ENCODE results near the gene BDKRB2. TPM values are rescaled to one million over a fixed set of nuclear protein-coding genes. Genes with fewer than 3 reads are reported as not detected.
A peak's percentile ranks its signal among the peaks of the same experiment; 100 is the strongest.

BDKRB2 gene
- total and polyA plus RNA-seq, 2 of the 8 experiments (the other 6 are each of a cell fraction or from before 2014, with no cell fraction given): 0.13 to 0.21 TPM

DNA sequence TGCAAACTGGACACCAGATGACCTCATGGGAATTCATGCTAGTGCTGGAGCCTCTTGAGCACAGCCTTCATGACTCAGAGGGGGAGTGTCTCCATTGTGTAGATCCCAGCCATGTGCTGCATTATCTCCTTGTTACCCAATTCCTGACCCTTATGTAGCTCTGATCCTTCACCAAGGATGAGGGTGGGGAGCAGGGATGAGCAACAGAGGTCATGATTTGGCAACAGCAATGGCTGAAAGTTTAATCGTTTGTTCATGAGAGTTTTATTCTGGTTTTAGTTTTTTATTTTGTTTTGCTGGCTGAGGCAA lies 41.9 kb downstream of the BDKRB2 start:
- DNase-seq (ENCODE audit: low read depth in 1 of 2, low spot score in 2 of 2) (no peak), FAIRE-seq (no peak)
- Histone ChIP-seq H4K8ac (ENCODE audit: extremely low read depth, insufficient read depth, low read length) (no peak overlapping the region), H3K18ac (ENCODE audit: extremely low read depth, low read length) (no peak overlapping the region), H3K4me2 (ENCODE audit: insufficient read depth in 1 of 2, low read depth in 2 of 2, low read length in 2 of 2) (no peak overlapping the region), H2BK15ac (ENCODE audit: low read length) (no peak overlapping the region), H3K4me1 (replicated peaks in 1 of 4; ENCODE audit: control insufficient read depth in 3 of 4, insufficient read depth in 4 of 4, low read length in 3 of 4) (peaks cover 0 to 4% (median 2%) of the 10 kb centered on the region in 4 experiments; a peak in 2 of 7 replicates), H3K23me2 (ENCODE audit: low read depth, low read length) (no peaks in the 10 kb centered on the region), H3K56ac (replicated peaks; ENCODE audit: insufficient read length, low read depth, low read length) (no peak overlapping the region), H2BK20ac (ENCODE audit: low read length) (no peak overlapping the region), H2BK5ac (ENCODE audit: low read depth, low read length) (no peak overlapping the region), H4K91ac (replicated peaks; ENCODE audit: insufficient read length, low read length) (no peak overlapping the region), H3K14ac (ENCODE audit: insufficient read length) (no peak overlapping the region), H3K9ac (replicated peaks in 1 of 4; ENCODE audit: extremely low read depth in 1 of 4, low read depth in 3 of 4, low read length in 3 of 4) (no peak overlapping the region), H3K4ac (replicated peaks; ENCODE audit: insufficient read length, low read depth, low read length) (no peak overlapping the region), H3K23ac (ENCODE audit: insufficient read length) (no peak overlapping the region), H3K27ac (ENCODE audit: low read depth, low read length) (no peak overlapping the region), H3K79me1 (ENCODE audit: low read depth, low read length) (no peaks in the 10 kb centered on the region), H2BK12ac (ENCODE audit: low read depth, low read length) (no peak overlapping the region), H3K27me3 (replicated peaks in 1 of 4; ENCODE audit: control insufficient read depth in 3 of 4, extremely low read depth in 1 of 4, insufficient read depth in 3 of 4, low read length in 3 of 4) (no peaks in the 10 kb centered on the region), H2AFZ (ENCODE audit: low read length) (no peak overlapping the region), H3K79me2 (ENCODE audit: control insufficient read depth in 1 of 2, insufficient read depth in 2 of 2, low read length in 2 of 2) (no peaks in the 10 kb centered on the region), H4K5ac (ENCODE audit: insufficient read length, low read depth, low read length) (no peak overlapping the region), H2AK5ac (ENCODE audit: low read depth, low read length) (peak overlapping the region; percentile 54; the same call in 1 of the 2 replicates), H3K36me3 (ENCODE audit: control insufficient read depth in 2 of 4, insufficient read depth in 4 of 4, low read length in 3 of 4) (no peaks in the 10 kb centered on the region), H3K9me3 (ENCODE audit: insufficient read depth in 2 of 2, low read depth in 1 of 2, low read length in 1 of 2) (peaks cover 3 to 10% of the 10 kb centered on the region in 2 experiments; a peak in 2 of 4 replicates), H4K20me1 (replicated peaks in 1 of 2; ENCODE audit: control insufficient read depth in 1 of 2, insufficient read depth in 2 of 2, low read length in 2 of 2) (no peaks in the 10 kb centered on the region), H3K4me3 (ENCODE audit: extremely low read depth in 1 of 4, insufficient read depth in 2 of 4, low read depth in 3 of 4, low read length in 4 of 4) (no peak overlapping the region), H2BK120ac (replicated peaks; ENCODE audit: low read depth, low read length) (no peak overlapping the region)
- 77% methylated on average over 1 of the region's 1 CpG; no CpG with 5 or more reads in 1 of the 2 experiments for WGBS, 2 experiments (ENCODE audit: extremely low coverage in 1 of 2, insufficient coverage in 1 of 2, insufficient read length in 1 of 2, insufficient replicate concordance in 2 of 2, low coverage in 1 of 2, low lambda C conversion rate in 2 of 2, missing lambda C conversion rate in 1 of 2)
- ChIA-PET POLR2A (ENCODE audit: partially characterized antibody) (interaction anchor here (0.5 kb wide), 1 partner anchor 881 kb away, joined by 3 read pairs; no protein-coding TSS in a partner anchor), CTCF (ENCODE audit: partially characterized antibody) (interaction anchor here (0.7 to 2.5 kb wide), 4 partner anchors 29 to 191 kb away, joined by 3 to 10 read pairs (median 4); no protein-coding TSS in a partner anchor)
- no peak for TF ChIP-seq RAD21 (IDR thresholded peaks at IDR 0.05 in 1 of 2, conservative IDR thresholded peaks at IDR 0.05 in 1 of 2; ENCODE audit: low read depth in 2 of 2, low read length in 2 of 2)

All from H1 (cell line).